NCI-H2196 treated with DMSO at 0.1 percent for 48 hours (cell line): ENCODE results near the gene DNM3.

ENCODE experiments used
- DNase-seq: peaks from one replicate; lab custom pipeline; 2025; ENCODE audit not compliant: unreplicated experiment; lab: John Stamatoyannopoulos, UW

DNM3 gene

DNA sequence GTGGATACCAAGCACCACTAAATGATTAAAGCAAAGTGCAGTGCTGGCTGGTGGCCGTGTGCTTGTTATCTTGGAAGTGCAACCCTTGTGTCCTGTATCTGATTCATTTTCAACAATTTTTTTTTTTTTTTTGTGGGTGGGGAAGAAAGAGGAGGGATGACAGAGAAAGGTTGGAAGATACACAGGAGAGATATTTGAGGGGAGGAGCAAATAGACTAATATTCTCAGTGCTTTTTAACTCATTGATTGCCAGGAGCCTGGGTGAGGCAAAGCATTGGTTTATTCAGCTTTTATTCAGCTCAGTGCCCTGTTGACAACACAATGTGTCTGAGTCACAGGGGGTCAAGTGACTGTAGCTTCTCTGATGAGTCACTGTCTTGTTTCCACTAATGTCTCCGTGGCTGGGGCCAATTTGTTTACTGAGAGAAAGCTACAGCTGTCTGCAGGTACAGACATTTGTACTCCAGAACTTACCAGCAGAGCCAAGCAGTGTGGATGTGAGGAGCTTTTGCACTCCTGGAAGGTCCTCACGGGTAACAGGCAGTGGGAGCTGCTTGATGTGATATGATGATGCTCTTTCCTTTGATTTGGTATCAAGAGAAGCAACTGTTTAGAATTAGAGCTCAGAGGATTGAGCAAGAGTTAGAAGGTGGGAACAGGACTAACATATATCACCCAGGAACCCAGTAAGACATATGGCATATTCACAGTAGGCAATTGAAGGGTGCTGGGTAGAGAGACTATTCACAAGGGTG, 23.6 kb upstream of the DNM3 start:
- DNase-seq = no peak

DNA sequence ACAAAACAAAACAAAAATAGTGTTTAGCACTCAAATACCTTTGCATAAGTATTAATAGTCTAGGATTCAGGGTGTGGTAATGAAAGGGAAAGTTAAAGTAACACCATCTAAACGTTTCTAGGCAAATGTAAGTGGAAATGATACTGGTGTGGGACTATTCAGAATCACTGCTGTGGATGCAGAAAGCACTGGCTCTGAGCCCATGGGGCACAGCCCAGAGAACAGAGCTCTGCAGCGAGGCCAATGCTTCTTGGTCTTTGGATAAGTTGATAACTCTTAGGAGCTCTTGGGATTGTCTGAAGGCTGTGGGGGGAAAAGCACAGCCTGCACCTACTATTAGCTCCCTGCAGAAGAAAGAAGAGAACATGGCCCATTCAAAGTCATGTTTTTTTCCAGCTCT, 21.4 kb upstream of the DNM3 start:
- DNase-seq = no peak

DNA sequence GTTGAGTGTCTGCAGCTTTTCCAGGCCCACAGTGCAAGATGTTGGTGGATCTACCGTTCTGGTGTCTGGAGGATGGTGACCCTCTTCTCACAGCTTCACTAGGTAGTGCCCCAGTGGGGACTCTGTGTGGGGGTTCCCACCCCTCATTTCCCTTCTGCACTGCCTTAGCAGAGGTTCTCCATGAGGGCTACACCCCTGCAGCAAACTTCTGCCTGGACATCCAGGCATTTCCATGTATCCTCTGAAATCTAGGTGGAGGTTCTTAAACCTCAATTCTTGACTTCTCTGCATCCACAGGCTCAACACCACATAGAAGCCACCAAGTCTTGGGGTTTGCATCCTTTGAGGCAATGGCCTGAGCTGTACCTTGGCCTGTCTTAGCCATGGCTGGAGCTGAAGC, 14.3 kb upstream of the DNM3 start:
- no peak for DNase-seq

DNA sequence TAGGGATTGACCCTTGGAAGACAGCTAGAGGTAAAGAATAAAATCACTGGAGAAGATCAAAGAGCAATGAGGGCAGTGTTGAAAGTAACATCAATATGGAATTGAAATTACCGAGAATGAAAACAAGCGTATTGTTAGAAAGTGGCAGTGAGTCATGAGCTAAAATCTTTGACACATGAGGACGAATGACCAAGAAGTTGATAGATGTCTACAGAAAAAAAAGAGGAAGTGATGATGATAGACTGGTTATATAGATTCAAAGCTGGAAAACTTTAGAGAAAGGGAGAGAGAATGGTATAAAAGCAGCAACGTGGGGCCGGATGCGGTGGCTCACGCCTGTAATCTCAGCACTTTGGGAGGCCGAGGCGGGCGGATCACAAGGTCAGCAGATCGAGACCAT, 12.5 kb upstream of the DNM3 start:
- DNase-seq = no peak

DNA sequence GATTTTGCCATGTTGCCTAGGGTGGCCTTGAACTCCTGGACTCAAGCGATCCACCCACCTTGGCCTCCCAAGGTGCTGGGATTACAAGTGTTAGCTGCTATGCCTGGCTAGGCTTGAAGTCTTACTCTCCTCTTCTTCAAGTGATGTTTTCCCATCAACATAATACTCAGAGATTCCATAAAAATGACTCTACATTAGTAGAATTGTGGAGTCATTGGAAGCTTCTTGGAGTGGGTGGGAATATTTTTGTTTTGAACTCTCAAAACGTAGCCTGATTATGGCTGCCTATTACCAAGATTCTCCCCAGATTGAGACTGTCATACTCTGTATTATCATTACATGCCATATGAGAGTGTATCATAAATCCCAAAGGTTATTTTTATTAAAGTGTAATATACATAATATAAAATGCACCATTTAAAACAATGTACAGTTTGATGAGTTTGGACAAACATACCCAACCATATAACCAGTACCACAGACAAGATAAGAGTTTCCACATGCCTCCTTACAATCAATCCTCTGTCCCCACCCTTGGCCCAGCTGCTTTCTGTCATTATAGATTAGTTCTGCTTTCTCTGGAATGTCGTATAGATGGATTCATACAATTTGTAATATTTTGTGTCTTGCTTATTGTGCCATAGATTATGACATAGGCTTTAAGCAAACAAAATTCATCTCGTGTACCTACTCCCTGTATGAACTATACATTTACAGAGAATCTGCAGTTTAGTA, 8.0 kb upstream of the DNM3 start:
- DNase-seq = no peak

DNA sequence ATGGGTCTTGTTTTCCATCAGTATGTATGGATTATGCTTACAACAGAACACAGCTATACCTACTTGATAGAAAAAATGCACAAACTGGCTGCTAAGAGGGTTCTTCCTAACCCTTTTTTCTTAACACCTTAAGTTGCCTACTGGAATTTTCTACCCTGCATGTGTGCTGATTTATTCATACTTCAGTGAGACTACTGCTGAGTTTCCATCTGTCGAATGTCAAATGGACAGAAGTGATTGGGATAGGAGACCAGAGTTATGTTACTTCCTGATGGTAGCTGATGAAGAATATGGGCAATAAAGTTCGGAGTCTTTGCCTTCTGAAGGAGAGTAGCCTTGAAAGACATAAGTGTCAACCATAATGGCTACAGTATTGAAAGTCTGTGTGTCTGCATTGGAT, 6.5 kb upstream of the DNM3 start:
- no peak for DNase-seq

DNA sequence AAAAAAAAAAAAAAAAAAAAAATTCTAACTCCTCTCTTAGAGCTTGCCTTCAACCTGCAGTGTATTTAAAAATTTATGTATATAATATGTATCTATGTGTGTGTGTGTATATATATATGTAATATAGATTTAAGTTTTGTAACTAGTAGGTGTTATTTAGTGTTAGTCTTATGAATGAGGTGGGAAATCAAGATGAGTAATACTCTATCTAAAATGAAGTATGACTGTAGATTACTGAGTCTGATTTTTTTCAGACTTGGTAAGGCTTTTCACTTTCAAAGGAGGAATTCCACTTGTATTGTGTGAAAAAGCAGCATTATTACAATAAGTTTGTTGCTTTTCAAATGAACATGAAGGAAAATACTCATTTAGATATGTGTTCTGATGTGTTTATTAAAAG, 5.4 kb upstream of the DNM3 start:
- no peak for DNase-seq

DNA sequence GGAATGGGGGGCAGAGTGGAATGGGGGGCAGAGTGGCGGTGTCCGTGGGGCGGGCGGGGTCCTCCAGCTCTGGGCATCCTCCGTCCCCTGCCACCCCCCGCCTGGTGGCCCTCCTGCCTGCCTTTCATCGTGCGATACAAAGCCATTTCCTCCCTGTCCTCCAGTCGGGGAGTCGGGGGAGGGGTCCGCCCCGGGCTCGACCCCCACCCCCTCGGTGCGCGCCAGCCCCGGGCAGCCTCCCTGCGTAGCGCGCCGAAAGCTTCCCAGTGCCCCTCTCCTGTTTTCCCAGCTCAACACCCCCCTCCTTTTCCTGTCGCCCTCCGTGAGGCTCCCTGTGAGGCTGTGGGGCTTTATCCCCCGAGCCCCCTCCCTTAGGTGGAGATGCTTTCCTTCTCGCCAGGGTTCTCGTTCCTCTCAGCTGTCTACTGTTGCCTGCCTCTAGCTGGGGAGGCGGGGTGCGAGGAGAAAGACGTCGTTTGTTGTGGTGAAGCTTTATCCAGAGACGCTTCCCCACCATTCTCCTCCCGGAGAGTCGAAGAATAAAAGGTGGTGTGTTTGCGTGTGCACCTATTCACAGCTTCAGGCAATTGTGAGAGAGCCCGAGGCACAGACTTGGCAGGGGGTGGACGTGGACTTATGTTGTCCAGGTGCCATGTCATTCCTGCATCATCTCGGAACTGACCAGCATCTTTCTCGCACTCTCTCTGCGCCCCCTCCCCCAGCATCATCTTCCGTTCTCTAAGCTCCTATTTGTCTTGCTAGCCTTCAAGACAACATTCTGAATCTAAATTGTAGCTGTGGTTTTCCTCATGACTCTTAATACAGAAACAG, 848 bp downstream of the DNM3 start:
- no peak for DNase-seq

DNA sequence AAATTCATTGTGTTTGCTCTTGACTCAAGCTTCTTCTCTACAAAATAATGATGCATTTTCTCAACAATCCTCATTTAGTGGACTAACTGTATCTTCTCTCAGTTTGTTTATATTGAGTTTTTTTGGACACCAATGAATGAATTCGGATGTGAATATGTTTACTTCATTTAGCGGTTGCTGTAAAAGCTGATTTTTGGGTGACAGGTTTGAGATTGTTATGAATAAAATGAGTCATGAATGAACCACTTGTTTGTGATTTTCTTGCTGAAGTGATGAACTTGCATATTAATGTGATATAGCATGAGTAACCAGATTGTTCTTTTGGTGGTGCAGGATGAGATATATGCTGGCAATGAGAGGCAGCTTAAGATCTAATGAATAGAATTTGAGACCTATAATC, 3.1 kb downstream of the DNM3 start:
- no peak for DNase-seq

DNA sequence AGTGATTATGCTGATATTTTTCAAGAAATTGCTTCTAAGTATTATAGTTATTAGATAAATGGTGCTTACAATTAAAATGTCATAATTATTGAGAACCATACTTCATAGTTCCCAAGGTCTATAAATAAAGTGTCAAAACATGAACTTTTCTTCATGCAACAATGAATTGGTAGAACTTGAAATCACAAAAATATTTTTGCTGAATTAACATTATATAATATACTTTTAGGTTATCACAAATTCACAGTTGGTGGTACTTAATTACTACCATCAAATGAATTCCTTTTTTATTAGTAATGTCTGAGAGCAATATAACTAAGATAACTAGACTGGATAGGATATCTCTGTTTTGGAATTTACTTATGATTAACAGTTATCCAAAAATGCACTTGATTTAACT, 4.7 kb downstream of the DNM3 start:
- no peak for DNase-seq

DNA sequence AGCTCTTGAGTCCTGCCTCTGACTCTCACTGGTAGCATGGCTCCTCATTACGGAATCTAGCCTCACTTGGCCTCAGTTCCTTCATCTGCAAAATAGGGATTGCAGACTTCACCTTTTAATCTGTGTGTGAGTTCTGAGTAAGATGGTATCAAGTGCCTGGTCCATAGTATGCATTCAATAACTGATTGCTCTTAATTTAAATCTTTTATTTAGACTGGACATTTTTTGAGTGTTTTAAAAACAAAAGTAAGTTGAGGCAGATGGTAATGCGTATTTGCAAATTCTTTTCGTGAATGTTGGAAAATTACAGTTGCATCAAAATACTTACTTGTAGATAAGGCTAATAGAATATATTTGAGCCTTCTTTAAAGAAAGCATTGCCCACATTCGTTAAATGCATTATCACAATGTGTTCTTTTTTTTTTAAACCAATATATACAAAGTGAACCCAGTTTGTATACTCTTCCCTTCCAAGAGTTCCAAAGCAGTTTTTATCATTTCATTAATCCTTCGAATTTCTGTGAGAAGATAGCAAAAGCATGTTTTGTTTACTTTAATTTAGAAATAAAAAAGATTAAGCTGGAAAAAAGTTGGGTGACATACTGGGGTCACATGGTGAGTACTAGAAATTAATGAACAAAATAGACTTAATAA, 8.1 kb downstream of the DNM3 start:
- DNase-seq = no peak

DNA sequence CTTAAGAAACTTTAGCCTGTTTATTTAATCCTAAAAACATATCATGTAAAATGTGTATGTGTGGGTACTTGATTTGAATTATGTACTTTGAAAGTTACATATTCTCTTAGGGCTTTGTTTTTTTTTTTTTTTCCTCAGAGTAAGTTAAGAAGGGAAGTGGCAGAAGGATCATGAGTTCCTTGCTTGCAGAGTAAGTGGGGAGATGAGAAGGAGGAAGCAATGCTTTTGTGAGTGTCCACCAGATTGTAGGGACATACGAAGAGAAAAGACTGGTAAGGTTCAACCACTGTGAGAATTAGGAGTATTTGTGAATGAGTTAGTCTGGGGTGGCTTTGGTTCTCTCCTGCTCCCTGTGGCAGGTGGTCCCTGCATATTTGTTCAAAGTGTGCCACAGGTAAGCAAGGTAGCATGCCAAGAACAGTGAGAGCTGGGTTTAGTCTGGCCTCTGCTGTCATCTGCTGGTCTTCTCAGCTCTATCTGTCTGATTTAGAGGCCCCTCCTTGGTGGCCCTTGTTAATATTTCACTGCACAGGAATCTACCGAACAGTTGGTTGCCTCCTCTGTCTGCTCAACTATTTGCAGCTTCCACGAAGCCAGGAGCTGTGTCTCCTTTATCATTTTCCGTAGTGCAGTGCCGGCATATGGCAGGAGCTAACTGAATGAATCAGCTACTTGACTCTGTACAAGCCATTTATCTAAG, 9.5 kb downstream of the DNM3 start:
- DNase-seq = no peak

DNA sequence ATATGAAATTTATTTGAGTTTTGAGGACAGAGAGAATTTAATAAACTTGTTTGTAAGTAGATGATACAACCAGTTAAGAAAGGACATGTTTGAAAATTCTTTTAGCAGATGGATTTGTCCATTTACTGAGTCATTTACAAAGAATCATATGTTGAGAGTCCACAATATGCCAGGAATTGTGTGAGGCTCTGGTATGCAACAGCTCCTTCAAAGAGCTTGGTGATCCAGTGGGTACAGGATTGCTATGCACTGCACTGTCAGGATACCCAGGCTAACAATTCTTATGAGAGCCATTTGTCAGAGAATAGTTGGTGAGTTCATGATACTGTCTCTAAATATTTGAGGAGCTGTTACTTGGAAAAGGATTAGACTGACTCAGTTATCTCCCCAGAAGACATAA, 11.0 kb downstream of the DNM3 start:
- no peak for DNase-seq

DNA sequence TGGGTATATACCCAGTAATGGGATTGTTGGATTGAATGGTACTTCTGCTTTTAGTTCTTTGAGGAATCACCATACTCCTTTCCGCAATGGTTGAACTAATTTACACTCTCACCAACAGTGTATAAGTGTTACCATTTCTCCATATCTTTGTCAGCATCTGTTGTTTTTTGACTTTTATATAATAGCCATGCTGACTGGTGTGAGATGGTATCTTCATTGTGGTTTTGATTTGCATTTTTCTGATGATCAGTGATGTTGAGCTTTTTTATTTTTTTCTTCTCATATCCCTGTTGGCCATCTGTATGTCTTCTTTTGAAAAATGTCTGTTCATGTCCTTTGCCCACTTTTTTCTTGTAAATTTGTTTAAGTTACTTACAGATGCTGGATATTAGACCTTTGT, 14.1 kb downstream of the DNM3 start:
- no peak for DNase-seq

DNA sequence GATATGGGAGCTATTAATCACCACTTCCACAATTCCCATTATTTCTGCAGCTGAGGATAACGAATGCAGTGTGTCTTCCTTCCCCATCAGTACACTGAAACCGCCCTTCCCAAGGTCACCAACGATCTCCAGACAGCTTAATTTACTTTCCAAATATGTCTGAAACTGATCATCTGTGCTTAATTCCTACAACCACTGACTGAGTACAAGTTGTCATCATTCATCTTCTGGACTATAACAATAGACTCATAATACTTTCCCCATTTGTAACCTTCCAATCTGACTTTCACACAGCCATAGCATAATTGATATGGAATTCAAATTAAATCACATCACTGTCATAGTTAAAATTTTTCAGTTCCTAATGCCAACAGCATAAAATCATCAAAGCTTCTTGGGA, 17.4 kb downstream of the DNM3 start:
- DNase-seq = no peak

DNA sequence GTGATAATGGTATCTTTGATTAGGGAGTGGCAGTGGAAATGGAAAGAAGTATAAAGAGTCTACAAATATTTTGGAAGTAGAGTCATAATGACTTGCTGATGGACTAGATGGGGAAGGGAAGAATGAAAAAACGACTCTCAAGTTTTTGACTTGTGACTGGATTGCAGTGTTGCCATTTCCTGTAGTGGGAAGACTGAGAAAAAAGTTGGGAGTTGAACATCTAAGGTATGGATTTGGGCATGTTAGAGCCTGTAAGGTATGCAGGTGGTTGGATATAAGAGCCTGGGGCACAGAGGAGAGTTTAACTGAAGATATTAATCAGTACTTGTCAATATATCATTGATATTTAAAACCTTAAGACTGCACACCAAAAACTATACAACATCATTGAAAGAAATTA, 19.4 kb downstream of the DNM3 start:
- no peak for DNase-seq

DNA sequence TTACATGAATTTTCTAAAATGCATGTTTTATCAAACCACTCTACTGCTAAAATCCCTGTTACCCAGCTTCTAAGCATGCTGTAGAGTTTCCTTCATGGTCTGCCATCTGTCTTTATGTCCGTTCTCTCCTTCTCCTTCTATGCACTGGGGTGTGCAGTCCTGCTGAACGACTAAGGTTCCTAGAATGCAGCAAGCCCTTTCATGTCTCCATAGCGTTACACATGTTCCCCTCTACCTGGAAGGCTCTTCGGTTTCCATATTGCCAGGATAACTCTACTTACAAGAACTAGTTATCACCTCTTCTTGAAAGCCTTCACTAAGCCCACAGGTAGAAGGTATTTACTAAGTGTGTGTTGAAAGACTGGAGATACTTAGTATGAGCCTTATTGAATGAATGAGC, 22.2 kb downstream of the DNM3 start:
- no peak for DNase-seq

DNA sequence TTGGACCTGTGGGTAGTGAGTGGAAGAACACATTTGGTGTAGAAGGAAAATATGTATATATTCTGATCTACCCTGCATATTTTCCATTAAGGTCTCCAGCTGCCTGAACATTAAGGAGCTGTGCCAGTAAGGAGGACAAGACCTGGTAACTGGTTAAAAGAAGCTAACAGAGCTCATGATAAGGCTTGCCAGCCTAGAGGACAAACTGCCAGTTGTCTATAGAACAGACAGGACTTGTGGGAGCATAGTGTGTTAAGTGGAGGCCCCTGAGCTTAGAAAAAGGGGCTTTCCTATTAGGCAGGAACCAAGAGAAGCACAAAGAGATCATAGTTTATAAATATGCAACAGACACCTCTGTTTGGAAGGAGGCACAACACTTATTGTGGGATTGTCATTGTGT, 23.0 kb downstream of the DNM3 start:
- DNase-seq = no peak

DNA sequence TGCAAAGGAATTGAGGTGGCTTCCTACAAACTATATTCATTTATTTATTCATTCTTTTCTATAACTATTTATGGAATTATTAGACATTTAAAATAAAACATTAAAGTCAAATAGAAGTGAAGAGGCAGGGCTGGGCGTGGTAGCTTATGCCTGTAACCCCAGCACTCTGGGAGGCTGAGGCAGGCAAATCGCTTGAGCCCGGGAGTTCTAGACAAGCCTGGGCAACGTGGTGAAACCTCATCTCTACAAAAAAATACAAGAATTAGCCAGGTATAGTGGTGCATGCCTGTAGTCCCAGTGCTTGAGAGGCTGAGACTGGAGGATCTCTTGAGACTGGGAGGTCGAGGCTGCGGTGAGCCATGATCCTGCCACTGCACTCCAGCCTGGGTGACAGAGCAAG, 23.8 kb downstream of the DNM3 start:
- DNase-seq = no peak

DNA sequence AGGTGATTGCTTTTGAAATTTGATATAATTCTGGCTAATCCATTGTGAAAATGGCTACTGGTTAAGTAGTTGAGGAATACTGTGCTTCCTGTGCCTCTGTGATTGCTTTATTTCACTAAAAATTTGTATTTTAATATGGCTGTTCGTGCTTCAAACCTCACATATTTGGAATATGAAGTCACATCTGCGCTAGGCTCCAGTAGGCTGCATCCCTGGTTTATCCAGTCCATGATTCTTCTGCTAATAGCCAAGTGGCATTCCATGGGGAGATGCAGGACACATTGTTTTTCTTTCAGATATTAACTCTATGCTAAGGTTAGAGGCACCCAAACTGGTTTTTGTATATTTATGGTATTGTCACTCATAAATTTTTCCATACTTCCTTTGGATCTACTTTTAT, 25.9 kb downstream of the DNM3 start:
- DNase-seq = no peak

DNA sequence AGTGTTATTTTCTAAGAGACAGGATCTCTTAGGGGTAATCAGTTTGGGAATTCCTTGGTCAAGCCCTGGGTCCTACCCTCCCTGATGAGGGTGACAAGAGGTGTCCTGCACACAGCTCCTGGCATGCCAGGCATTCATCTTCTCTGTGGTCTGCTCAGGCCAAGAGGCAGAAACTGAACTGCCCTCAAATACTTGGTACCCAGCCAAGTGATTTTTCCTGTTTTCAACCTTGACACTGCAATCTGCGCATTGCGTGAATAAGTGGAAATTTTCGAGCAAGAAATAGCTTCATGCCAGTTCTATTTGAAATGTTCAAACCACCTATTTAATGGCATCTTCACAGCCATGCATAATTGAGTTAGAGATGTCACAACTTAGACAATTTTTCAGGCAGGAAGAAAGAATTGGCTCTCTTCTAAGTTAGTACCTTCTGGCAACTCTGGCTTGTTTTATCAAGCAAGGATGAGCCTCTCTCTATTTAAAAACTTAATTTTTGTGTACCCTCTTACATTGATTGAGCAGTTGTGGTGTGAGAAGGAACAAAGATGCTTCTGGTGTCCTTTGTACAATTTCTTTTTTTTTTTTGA, 27.0 kb downstream of the DNM3 start:
- no peak for DNase-seq
